ENCODE measurements around the gene CDH10.
A peak's percentile ranks its signal among the peaks of the same experiment; 100 is the strongest.

Gene CDH10

GRCh38 chr5:24609706-24610105, 35.1 kb downstream of the CDH10 start:
- DNase-seq, result peak in 5 of 10 donors; percentile 5 to 84 (median 52)
- intact Hi-C loops (cut with DNase I), result no loop called here

GRCh38 chr5:24606971-24607370, 37.8 kb downstream of the CDH10 start:
- no peak for DNase-seq
- intact Hi-C loops (cut with DNase I), result no loop called here

DNA sequence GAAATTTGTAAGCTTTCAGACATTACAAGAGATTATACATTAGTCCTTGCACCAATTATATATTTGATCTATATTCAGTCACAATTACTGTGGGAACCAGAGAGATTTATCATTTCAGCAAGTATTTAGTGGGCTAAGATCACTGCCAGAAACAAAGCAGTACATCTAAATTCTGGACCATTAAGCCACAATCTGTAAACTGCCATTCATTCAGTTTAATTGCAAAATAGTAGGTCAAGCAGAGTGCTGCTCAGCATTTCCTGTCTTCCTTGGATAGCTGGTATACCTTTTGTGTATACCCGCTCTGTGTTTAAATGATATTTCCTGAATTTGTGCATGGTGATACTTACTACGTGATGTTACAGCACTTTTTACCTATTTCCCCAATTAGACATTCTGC, 42.6 kb downstream of the CDH10 start:
- intact Hi-C loops (cut with DNase I), result no loop called here

GRCh38 chr5:24598956-24599355, 45.8 kb downstream of the CDH10 start:
- no peak for DNase-seq
- intact Hi-C loops (cut with DNase I), result no loop called here

More for the DNA sequence above, 42.6 kb downstream of the CDH10 start:
- no peak for DNase-seq

DNA sequence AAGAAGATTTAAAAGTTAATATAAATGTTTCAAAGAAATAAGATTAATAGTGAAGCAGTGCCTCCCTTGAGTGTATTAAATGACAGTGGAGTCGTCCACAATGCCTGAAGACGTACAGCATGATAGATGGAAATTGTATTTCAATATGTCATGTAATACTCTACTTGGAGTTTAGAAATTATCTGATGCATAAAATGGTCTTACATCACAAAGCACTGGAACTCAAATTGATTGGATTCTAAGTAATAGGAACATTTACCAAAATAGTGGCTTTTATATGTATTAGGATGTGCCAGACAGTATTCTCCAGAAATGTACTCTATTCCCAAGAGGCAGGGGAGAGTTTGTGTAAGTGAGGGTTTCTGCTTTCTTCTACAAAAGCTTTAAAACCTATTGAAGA, 49.4 kb downstream of the CDH10 start:
- intact Hi-C loops (cut with DNase I), result no loop called here

DNA sequence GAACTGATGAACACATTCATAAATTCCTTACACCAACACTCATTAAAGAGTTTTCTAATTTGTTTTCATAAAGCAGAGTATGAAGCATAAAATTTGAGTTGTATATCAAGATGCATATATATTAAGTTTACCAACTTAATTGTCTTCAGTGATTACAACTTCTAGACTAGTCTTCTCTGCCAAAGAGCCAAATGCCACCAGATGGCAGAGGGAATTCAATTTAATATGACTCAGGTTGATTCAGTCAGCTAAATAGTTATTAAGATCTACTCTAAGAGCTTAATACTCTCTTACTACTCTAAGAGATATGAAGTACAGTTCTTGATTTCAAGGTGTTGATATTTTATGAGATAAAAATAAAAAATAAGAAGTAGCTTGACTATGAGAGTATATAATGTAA, 53.4 kb downstream of the CDH10 start:
- DNase-seq, result no peak

More for the DNA sequence above, 49.4 kb downstream of the CDH10 start:
- DNase-seq, result no peak

GRCh38 chr5:24589566-24589965, 55.2 kb downstream of the CDH10 start:
- DNase-seq, result no peak
- intact Hi-C loops (cut with DNase I), result no loop called here

More for the DNA sequence above, 53.4 kb downstream of the CDH10 start:
- intact Hi-C loops (cut with DNase I), result no loop called here

DNA sequence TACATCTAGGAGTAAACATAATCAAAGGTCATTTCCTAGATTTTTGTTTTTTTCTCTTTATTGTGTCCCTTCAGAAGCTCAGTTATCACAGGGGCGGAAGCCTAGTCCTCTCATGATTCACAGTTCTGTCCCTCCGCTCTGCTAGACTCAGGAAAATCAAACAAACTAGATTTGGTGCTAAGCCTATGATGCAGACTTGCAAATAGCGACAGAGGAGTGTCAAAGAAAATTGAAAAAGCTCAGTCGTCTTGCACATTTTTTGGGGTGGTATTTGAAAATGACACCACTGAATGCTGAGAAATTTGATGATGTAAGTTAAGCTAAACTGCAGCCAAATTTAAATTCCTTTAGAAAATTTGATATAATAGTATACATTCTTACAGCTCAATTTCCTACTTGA, 59.0 kb downstream of the CDH10 start:
- intact Hi-C loops (cut with DNase I), result no loop called here
- no peak for DNase-seq

- intact Hi-C loops (cut with DNase I), result no loop called here
- DNase-seq, result no peak
Measured at GRCh38 chr5:24571302-24571701, 73.5 kb downstream of the CDH10 start.

DNA sequence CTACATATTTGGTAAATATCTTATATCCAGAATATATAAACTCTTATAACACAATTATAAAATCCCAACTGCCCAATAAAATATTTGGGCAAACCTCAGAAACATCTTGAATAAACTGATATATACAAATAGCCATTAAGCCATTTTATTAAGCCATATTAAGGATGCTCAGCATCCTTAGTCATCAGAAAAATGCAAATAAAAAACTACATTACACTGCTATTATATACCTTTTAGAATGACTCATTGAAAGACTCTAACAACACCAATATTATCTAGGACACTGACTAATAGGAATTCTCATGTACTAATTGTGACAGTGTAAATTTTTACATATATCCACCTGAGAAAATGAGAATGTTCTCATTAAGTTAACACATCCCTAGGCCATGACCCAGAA, 77.8 kb downstream of the CDH10 start:
- no peak for DNase-seq
- intact Hi-C loops (cut with DNase I), result no loop called here

DNA sequence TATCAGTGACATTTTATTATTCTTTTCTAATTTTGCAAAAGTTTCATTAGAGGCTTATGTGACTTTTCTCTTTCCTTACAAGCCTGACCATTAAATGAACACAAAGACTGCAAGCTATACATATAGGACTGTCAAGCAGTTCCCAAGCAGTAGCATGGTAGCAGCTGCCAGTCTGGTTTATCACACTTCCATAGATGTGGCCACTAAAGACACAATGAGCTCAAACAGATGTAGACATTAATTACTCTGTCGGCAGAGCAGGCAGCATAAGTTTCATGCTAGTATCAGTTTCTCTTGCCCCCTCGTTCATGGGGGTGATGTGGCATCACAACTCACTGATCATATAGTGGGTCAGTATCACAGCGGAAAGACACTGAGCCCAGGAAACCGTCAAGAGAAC, 89.5 kb downstream of the CDH10 start:
- intact Hi-C loops (cut with DNase I), result no loop called here
- DNase-seq, result no peak

- intact Hi-C loops (cut with DNase I), result no loop called here
Measured at GRCh38 chr5:24547132-24547531, 97.6 kb downstream of the CDH10 start.

GRCh38 chr5:24539613-24540012, 105.2 kb downstream of the CDH10 start:
- no peak for DNase-seq
- intact Hi-C loops (cut with DNase I), result no loop called here

More at GRCh38 chr5:24547132-24547531, 97.6 kb downstream of the CDH10 start:
- DNase-seq, result no peak

DNA sequence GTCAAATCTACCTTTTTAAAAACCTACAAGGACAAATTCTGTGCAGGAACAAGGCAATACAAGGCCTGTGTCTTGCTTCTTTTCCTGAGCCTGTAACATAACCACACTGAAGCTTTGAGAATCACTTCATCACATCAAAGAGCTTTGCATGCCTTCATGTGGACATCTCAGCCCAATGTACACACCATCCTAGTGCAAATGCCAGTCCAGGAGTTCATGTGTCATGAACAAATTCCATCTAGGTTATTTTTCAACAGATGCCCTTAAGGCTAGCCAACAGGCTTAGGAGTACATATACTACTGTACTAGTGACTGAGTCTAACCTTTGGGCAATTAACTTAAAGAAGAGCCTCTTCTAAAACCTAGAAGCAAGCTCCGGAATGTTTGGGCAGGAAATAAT, 106.4 kb downstream of the CDH10 start:
- intact Hi-C loops (cut with DNase I), result no loop called here
- DNase-seq, result no peak

DNA sequence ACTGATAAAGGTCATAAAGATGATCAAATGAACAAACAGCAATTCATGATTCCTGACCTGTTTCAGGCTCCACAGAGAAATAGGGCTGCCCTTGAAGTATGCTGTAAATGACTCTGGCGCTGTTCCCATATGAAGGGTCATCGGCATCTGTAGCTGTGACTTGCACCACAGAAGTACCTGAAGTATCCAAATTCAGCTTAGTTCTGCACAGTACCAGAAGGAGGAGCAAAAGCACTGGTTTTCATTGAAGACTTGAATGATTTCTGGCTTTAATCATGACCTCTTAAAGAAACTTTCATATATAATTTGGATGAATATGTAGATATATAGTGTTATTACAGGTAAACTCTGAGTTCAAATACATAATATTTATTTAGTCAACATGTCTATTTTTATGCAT, 109.1 kb downstream of the CDH10 start:
- no peak for DNase-seq
- intact Hi-C loops (cut with DNase I), result no loop called here

- intact Hi-C loops (cut with DNase I), result no loop called here
- no peak for DNase-seq
Measured at GRCh38 chr5:24530906-24531305, 113.9 kb downstream of the CDH10 start.

- no peak for DNase-seq
- intact Hi-C loops (cut with DNase I), result no loop called here
Measured at GRCh38 chr5:24525414-24525813, 119.4 kb downstream of the CDH10 start.

DNA sequence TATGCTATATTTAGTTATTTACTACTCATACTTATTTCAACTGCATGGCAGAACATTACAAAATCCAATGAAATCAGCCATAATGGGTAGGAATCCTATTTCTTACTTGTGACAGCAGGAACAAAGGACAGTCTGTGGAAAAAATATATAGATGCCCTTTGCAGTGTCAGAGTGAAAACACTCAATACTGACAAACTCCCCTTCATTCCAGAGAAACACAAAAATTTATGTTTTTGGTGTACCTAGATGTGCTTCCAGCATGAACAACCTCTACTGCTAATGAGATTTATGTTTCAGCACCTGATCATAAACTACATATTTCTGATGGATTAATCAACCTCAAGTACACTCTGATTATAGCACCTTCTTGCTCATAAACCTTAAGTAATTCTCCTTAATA, 132.4 kb downstream of the CDH10 start:
- intact Hi-C loops (cut with DNase I), result no loop called here

DNA sequence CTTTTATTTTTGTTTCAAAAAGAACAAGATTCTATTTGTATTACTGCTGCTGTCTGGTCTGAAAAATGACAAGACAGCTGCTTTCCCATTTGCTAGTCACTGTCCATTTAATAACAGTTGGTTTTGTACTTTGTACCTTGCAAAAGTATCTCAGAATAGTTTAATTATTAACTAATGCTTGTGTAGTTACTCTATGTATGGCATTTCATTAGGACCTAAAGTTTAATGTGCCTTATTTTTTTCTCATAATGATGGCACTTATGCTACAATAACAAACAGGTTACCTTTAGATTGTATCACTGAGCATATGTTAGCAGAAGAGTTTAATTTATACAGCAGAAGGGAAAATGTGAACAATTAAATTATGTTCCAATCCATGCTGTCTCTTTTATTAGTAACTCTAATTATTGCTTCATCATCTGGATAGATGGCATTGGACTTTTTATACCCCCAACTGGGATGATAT, 134.2 kb downstream of the CDH10 start:
- no peak for DNase-seq
- intact Hi-C loops (cut with DNase I), result no loop called here

More for the DNA sequence above, 132.4 kb downstream of the CDH10 start:
- no peak for DNase-seq

GRCh38 chr5:24509943-24510342, 134.8 kb downstream of the CDH10 start:
- no peak for DNase-seq
- intact Hi-C loops (cut with DNase I), result no loop called here

DNA sequence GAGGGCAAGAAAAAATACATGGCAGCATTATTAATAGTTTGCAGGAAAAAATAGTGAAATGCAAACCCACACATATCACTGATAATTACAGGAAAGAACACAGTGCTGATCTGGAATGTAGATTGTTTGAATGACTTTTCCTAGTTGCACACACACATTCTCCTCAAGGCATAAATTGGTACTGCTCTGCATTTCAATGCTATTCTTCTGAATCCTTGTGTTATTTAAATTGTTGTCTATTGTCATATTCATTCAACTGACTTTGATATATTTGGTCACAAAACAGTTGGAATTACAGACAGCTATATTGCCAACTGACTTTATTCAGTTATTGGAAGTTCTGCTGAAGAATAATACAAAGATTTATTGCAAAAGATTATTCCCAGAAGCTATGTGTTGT, 139.5 kb downstream of the CDH10 start:
- no peak for DNase-seq
- intact Hi-C loops (cut with DNase I), result no loop called here

GRCh38 chr5:24497591-24498157, 147.1 kb downstream of the CDH10 start:
- DNase-seq, result no peak
- intact Hi-C loops (cut with DNase I), result no loop called here

DNA sequence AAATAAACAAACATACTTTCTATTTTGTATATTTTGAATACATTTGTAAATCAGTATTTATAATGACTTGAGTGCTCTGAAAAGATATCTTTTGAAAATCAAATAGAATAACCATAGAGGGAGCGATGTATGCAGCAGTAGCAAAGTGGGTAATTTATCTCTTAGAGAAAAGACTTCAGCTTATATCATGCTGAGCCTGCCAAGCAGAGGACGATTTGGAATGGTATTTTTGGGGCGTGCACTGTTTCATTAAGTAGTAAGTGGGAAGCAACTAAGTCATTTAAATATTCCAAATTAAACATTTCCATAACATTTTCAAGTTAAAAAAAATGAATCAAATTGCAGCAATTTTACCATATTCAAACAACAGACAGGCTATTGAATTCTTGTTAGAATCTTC, 147.6 kb downstream of the CDH10 start:
- DNase-seq, result no peak
- intact Hi-C loops (cut with DNase I), result no loop called here
